Measurements from ENCODE around the gene ZNF567.
"Not testable (repeated sequence)": the region's sequence is repeated elsewhere in the genome, so short reads cannot be mapped to it uniquely, and the experiment has no call there.

The ZNF567 gene

DNA sequence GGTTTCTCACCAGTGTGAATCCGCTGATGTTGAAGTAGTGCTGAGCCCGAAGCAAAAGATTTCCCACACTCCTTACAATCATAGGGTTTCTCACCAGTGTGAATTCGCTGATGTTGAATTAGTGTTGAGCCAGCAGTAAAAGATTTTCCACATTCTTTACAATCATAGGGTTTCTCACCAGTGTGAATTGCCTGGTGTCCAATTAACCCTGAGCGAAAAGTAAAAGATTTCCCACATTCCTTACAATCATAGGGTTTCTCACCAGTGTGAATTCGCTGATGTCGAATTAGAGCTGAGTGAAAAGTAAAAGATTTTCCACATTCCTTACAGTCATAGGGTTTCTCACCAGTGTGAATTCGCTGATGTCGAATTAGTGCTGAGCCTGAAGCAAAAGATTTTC, 62.2 kb downstream of the ZNF567 start:
- in situ Hi-C loops (cut with HindIII; ENCODE audit: low sequenced_read_pairs), result not testable (repeated sequence)

GRCh38 chr19:36750066-36750691, 62.8 kb downstream of the ZNF567 start:
- in situ Hi-C loops (cut with HindIII; ENCODE audit: low sequenced_read_pairs), result no loop called here

Measured in endothelial cell of hepatic sinusoid (primary cell).